Esophagus muscularis mucosa (tissue), 4 donors: ENCODE measurements around the gene PRDM1. TPM values are rescaled to one million over a fixed set of nuclear protein-coding genes. Genes with fewer than 3 reads are reported as not detected.
A peak's percentile ranks its signal among the peaks of the same experiment; 100 is the strongest.

Source experiments
- DNase-seq: peaks from one replicate; pipeline ENCODE4 v3.0.0-alpha.2; 2017; ENCODE audit errors: extremely low spot score
- H3K27ac ChIP-seq, 4 donors: fragments of 200-600 bp; sonication (generic); replicated peaks in 1 of 4; 1 replicate in 3 of 4; 2 replicates in 1 of 4; pipeline ENCODE4 v1.5.1; 2016 to 2019; ENCODE audit warnings: mild to moderate bottlenecking in 1 of 4
- H3K27me3 ChIP-seq, 4 donors: fragments of 200-600 bp; sonication (generic); one replicate each; pipeline versions ENCODE4 v1.5.1 to v1.6.0; 2016 to 2019
- H3K36me3 ChIP-seq, 4 donors: fragments of 200-600 bp; sonication (generic); one replicate each; pipeline ENCODE4 v1.5.1; 2016 to 2019
- H3K4me1 ChIP-seq, 4 donors: fragments of 200-600 bp; sonication (generic); one replicate each; pipeline ENCODE4 v1.5.1; 2016 to 2019
- H3K4me3 ChIP-seq, 4 donors: fragments of 200-600 bp; sonication (generic); 1 replicate in 2 of 4; 2 replicates in 2 of 4; pipeline ENCODE4 v1.5.1; 2016 to 2019; ENCODE audit warnings: mild to moderate bottlenecking in 4 of 4, moderate library complexity in 1 of 4
- H3K9me3 ChIP-seq, 4 donors: fragments of 200-600 bp; sonication (generic); 1 replicate in 3 of 4; 2 replicates in 1 of 4; pipeline ENCODE4 v1.5.1; 2016 to 2019
- EP300 ChIP-seq: sonication (generic); formaldehyde crosslinking; IDR thresholded peaks from one replicate; pipeline ENCODE4 v1.6.1; 2017; ENCODE audit warnings: antibody characterized with exemption
- POLR2A ChIP-seq: fragments of 450-650 bp; IDR thresholded peaks from one replicate; pipeline ENCODE4 v1.6.1; 2017; ENCODE audit warnings: antibody characterized with exemption, moderate library complexity, mild to moderate bottlenecking, low read depth
- POLR2AphosphoS5 ChIP-seq, 2 donors: sonication (generic); formaldehyde crosslinking; IDR thresholded peaks; one replicate each; pipeline ENCODE4 v1.6.1; 2017; ENCODE audit warnings: antibody characterized with exemption in 2 of 2
- WGBS: methylation state at CpG from one replicate; pipeline ENCODE4 v1.1.5; 2018; 5-methylcytosine and 5-hydroxymethylcytosine counted together
- intact Hi-C: fragments of 100-400 bp; cut with DNase I; formaldehyde crosslinking; loops from one replicate; pipeline ENCODE4 v1.15.1; 2023
- total RNA-seq, 4 donors: library from RNA; depleted of rRNA; stranded (reverse); fragments of >200 nt; gene quantifications; one replicate each; pipeline versions ENCODE4 v1.1.0 to v1.2.1, GENCODE V29; 2016
- TF ChIP-seq, protein P1 (sequence below), 3 experiments: fragments of 200-600 bp in 2 of 3; fragments of 450-650 bp in 1 of 3; sonication (generic) in 2 of 3; IDR thresholded peaks; one replicate each; pipeline ENCODE4 v1.5.1; 2017 to 2019; ENCODE audit warnings: antibody characterized with exemption in 3 of 3, mild to moderate bottlenecking in 2 of 3, moderate library complexity in 1 of 3

PRDM1 gene
- total RNA-seq, 4 donors from 2014 or later, result 1.8 to 5.1 (median 2.3) TPM

DNA sequence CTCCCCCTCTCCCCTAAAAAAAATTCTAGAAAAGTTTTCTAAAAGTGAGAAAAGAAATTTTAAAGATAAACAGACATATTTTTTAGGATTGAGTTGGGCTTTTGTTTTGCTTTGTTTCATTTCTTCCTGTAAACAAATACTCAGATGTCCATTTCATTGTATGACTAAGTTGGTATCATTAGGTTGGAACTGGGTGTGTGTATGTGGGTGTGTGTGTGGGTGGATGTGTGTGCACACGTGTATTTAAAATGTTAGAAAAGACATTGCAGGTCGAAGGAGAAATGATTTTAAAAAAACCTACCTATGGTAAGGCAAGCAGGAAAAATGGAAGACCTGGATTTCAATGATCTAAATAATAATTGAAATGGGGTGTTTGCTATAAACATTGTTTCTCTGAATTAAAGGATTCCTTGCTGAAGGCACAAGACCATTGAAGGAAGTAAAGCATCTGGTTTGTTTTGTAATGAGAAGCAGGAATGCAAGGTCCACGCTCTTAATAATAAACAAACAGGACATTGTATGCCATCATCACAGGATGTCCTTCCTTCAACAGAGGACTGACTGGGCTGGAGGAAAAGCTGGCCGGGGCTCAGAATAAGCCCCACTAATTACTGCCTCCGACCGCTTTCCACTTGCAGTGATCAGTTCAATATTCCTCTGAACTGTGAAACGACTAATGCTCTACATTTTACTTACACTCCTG lies 996 bp upstream of the PRDM1 start:
- Histone ChIP-seq H3K27ac (peak overlapping the region in 2 of 4 donors; percentile 2 to 19), H3K4me1 (peaks cover 7 to 24% (median 16%) of the 10 kb centered on the region in 4 donors), H3K4me3 (peak overlapping the region in 3 of 4 donors; percentile 51 to 58 (median 55)), H3K36me3 (no peaks in the 10 kb centered on the region), H3K27me3 (peaks cover 0 to 48% (median 3%) of the 10 kb centered on the region in 4 donors), H3K9me3 (no peaks in the 10 kb centered on the region)
- 38% methylated on average over 7 of the region's 7 CpGs for WGBS
- peak; percentile 31 for DNase-seq
- TF ChIP-seq POLR2A (no peak), EP300 (no peak), POLR2AphosphoS5 (IDR thresholded peaks at IDR 0.05) (no peak)
- TF ChIP-seq, protein P1, sequence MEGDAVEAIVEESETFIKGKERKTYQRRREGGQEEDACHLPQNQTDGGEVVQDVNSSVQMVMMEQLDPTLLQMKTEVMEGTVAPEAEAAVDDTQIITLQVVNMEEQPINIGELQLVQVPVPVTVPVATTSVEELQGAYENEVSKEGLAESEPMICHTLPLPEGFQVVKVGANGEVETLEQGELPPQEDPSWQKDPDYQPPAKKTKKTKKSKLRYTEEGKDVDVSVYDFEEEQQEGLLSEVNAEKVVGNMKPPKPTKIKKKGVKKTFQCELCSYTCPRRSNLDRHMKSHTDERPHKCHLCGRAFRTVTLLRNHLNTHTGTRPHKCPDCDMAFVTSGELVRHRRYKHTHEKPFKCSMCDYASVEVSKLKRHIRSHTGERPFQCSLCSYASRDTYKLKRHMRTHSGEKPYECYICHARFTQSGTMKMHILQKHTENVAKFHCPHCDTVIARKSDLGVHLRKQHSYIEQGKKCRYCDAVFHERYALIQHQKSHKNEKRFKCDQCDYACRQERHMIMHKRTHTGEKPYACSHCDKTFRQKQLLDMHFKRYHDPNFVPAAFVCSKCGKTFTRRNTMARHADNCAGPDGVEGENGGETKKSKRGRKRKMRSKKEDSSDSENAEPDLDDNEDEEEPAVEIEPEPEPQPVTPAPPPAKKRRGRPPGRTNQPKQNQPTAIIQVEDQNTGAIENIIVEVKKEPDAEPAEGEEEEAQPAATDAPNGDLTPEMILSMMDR (IDR thresholded peaks at IDR 0.05), result no peak
- intact Hi-C loops, result loop anchor here (10.0 kb wide), 1 partner anchor 600 kb away; no protein-coding TSS in a partner anchor

DNA sequence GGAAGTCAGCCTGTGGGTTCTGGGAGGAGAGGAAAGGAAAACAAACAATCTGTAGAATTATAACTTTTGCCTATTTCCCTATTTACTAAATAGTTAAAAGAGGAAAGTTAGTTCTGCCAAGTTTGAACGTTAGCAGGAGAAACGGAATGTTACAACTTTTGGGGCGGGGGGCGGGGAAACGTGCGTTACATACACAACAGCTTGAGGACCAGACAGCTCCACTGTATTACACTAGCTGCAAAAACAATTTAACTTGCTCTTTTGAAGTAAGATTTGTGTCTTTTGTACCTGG lies 498 bp upstream of the PRDM1 start:
- 6% methylated on average over 6 of the region's 6 CpGs for WGBS
- H3K27me3 ChIP-seq, result peaks cover 0 to 53% (median 3%) of the 10 kb centered on the region in 4 donors
- peak overlapping the region in 3 of 4 donors; percentile 2 to 60 (median 19) for H3K27ac ChIP-seq
- H3K4me1 ChIP-seq, result peaks cover 7 to 24% (median 16%) of the 10 kb centered on the region in 4 donors
- intact Hi-C loops, result loop anchor here (10.0 kb wide), 1 partner anchor 601 kb away; no protein-coding TSS in a partner anchor
- TF ChIP-seq POLR2A, result no peak
- TF ChIP-seq, protein P1 (IDR thresholded peaks at IDR 0.05), result no peak
- no peak for TF ChIP-seq EP300
- TF ChIP-seq POLR2AphosphoS5 (IDR thresholded peaks at IDR 0.05), result no peak
- H3K4me3 ChIP-seq, result peak overlapping the region; percentile 48 to 58 (median 53)
- H3K36me3 ChIP-seq, result no peaks in the 10 kb centered on the region
- no peak for DNase-seq
- H3K9me3 ChIP-seq, result no peaks in the 10 kb centered on the region

DNA sequence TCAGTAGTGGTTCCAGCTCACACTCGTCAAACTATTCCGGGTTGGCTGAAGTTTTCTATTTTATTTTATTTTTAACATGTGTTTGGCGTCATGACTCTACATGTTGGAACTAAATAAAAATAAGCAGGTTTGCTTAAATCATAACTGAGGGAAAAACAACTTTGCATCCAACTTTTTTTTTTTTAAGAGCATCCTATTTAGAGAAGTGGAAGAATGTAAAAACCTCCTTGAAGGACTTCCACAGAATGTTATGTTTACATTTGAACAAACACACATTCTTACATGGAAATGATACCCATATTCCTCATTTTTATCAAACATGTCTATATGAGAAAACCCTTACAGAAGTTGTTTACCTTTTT lies 659 bp downstream of the PRDM1 start:
- TF ChIP-seq POLR2AphosphoS5 (IDR thresholded peaks at IDR 0.05) (no peak), POLR2A (no peak), EP300 (no peak)
- TF ChIP-seq, protein P1 (IDR thresholded peaks at IDR 0.05), result no peak
- 27% methylated on average over 3 of the region's 3 CpGs for WGBS
- peak overlapping the region; percentile 48 to 58 (median 53) for H3K4me3 ChIP-seq
- peaks cover 7 to 24% (median 16%) of the 10 kb centered on the region in 4 donors for H3K4me1 ChIP-seq
- peak overlapping the region in 1 of 4 donors; percentile 60 for H3K27ac ChIP-seq
- no peaks in the 10 kb centered on the region for H3K36me3 ChIP-seq
- DNase-seq, result no peak
- intact Hi-C loops, result loop anchor here (10.0 kb wide), 1 partner anchor 602 kb away; no protein-coding TSS in a partner anchor
- peaks cover 0 to 64% (median 3%) of the 10 kb centered on the region in 4 donors for H3K27me3 ChIP-seq
- no peaks in the 10 kb centered on the region for H3K9me3 ChIP-seq

DNA sequence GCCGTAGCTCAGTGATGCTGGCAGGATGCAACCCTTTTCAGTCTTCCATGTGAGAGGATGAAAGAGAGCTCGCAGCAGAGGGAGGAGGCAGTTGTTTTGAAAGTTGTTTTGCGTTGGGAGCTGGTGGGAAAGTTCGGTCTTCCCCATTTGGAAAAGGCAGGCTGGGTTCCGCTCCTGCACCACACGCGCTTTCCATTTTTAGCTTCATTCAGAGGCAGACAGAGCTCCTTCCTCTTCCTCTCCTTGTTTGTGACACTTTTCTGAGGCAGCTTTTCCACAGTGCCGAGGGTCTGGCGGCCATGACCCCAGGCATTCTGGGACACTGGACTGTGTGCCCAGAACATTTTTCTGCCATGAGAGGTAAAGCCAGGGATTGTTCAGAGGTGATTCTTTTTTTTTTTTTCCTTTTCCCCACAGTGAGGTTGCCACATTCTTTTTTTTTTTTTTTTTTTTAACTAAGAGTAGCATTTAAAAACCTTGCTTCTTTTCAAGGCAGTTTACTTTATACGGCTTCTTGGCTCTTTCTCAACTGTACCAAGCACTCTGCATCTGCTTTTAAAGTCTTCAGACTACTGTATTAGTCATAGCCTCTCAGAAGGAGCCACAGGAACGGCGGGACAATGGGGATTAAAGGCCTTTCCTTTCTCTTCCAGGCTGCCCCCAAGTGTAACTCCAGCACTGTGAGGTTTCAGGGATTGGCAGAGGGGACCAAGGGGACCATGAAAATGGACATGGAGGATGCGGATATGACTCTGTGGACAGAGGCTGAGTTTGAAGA lies 1.6 kb downstream of the PRDM1 start:
- Histone ChIP-seq H3K4me3 (peak overlapping the region; percentile 29 to 58 (median 53)), H3K9me3 (no peaks in the 10 kb centered on the region), H3K27me3 (peaks cover 0 to 63% (median 3%) of the 10 kb centered on the region in 4 donors), H3K36me3 (no peaks in the 10 kb centered on the region), H3K4me1 (peaks cover 7 to 24% (median 16%) of the 10 kb centered on the region in 4 donors), H3K27ac (peak overlapping the region in 3 of 4 donors; percentile 14 to 28 (median 21))
- DNase-seq, result peak; percentile 90
- TF ChIP-seq POLR2AphosphoS5 (IDR thresholded peaks at IDR 0.05) (peak in 1 of 2 donors; percentile 18), POLR2A (no peak)
- WGBS, result 59% methylated on average over 13 of the region's 13 CpGs
- intact Hi-C loops, result loop anchor here (10.0 kb wide), 1 partner anchor 603 kb away; no protein-coding TSS in a partner anchor

DNA sequence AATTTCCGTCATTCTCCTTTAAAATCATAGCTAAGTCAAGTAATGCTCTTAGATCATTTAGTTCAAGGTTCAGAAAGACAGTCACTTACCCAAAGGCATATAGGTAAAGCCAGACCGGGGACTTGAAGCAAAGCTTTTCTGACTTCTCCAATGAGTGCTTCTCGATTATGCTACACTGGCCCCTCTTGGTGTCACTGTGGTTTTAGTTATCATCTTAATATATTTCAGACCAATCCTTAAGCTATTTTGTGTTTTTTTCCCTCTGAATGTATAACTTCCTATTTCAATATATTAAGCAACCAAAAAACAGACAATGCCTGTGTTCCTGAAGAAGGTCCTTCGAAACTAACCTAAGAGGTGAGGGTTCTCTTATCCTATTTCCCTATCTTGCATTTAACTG lies 3.9 kb downstream of the PRDM1 start:
- DNase-seq, result peak; percentile 10
- WGBS, result 83% methylated on average over 4 of the region's 4 CpGs
- intact Hi-C loops, result no loop called here
- Histone ChIP-seq H3K27ac (no peak overlapping the region), H3K36me3 (no peaks in the 10 kb centered on the region), H3K4me1 (peaks cover 7 to 24% (median 16%) of the 10 kb centered on the region in 4 donors), H3K27me3 (peaks cover 0 to 60% (median 3%) of the 10 kb centered on the region in 4 donors), H3K4me3 (peak overlapping the region in 1 of 4 donors; percentile 58), H3K9me3 (no peaks in the 10 kb centered on the region)
- no peak for TF ChIP-seq EP300
- TF ChIP-seq POLR2AphosphoS5 (IDR thresholded peaks at IDR 0.05), result no peak
- no peak for TF ChIP-seq POLR2A
- TF ChIP-seq, protein P1 (IDR thresholded peaks at IDR 0.05), result no peak
